ENCODE results near the gene SLC36A2. TPM values are rescaled to one million over a fixed set of nuclear protein-coding genes. Genes with fewer than 3 reads are reported as not detected.

The SLC36A2 gene
- total RNA-seq, 2 experiments from 2014 or later = not detected

GRCh38 chr5:151293624-151294023, 53.7 kb downstream of the SLC36A2 start:
- peaks cover 4% of the 10 kb centered on the region for H3K27me3 Mint-ChIP-seq
- ChIA-PET CTCF (no interaction called here), POLR2A (no interaction called here)
- no peak overlapping the region for H3K27ac Mint-ChIP-seq
- H3K36me3 Mint-ChIP-seq (ENCODE audit: low read depth) = no peaks in the 10 kb centered on the region
- no peak for DNase-seq
- H3K4me1 Mint-ChIP-seq = peaks cover 5% of the 10 kb centered on the region
- H3K9me3 Mint-ChIP-seq = no peaks in the 10 kb centered on the region
- no peak overlapping the region for H3K4me3 Mint-ChIP-seq

- no peak for DNase-seq
- Mint-ChIP-seq H3K27me3 (peaks cover 2% of the 10 kb centered on the region), H3K27ac (no peak overlapping the region), H3K4me1 (no peaks in the 10 kb centered on the region), H3K36me3 (ENCODE audit: low read depth) (no peaks in the 10 kb centered on the region), H3K9me3 (no peaks in the 10 kb centered on the region), H3K4me3 (no peak overlapping the region)
- ChIA-PET POLR2A (no interaction called here), CTCF (interaction anchor here (2.0 kb wide), 1 partner anchor 28 kb away, joined by 7 read pairs; no protein-coding TSS in a partner anchor)
These were observed 59.2 kb downstream of the SLC36A2 start for GRCh38 chr5:151288180-151288579.

GRCh38 chr5:151286246-151286645, 61.1 kb downstream of the SLC36A2 start:
- H3K27ac Mint-ChIP-seq = no peak overlapping the region
- no peaks in the 10 kb centered on the region for H3K4me1 Mint-ChIP-seq
- peaks cover 2% of the 10 kb centered on the region for H3K27me3 Mint-ChIP-seq
- DNase-seq = no peak
- H3K9me3 Mint-ChIP-seq = no peaks in the 10 kb centered on the region
- H3K36me3 Mint-ChIP-seq (ENCODE audit: low read depth) = no peaks in the 10 kb centered on the region
- ChIA-PET CTCF (interaction anchor here (2.0 kb wide), 1 partner anchor 30 kb away, joined by 7 read pairs; no protein-coding TSS in a partner anchor), POLR2A (no interaction called here)
- no peak overlapping the region for H3K4me3 Mint-ChIP-seq

- Mint-ChIP-seq H3K9me3 (no peaks in the 10 kb centered on the region), H3K36me3 (ENCODE audit: low read depth) (no peaks in the 10 kb centered on the region), H3K4me3 (no peak overlapping the region), H3K27me3 (peaks cover 2% of the 10 kb centered on the region), H3K27ac (no peak overlapping the region), H3K4me1 (no peaks in the 10 kb centered on the region)
- ChIA-PET CTCF (no interaction called here), POLR2A (no interaction called here)
- no peak for DNase-seq
These were observed 61.7 kb downstream of the SLC36A2 start for GRCh38 chr5:151285683-151286082.

GRCh38 chr5:151284392-151284967, 62.9 kb downstream of the SLC36A2 start:
- no peak overlapping the region for H3K4me3 Mint-ChIP-seq
- no peak overlapping the region for H3K27ac Mint-ChIP-seq
- ChIA-PET CTCF (no interaction called here), POLR2A (no interaction called here)
- DNase-seq = no peak
- no peaks in the 10 kb centered on the region for H3K9me3 Mint-ChIP-seq
- no peaks in the 10 kb centered on the region for H3K36me3 Mint-ChIP-seq (ENCODE audit: low read depth)
- H3K27me3 Mint-ChIP-seq = peaks cover 2% of the 10 kb centered on the region
- no peaks in the 10 kb centered on the region for H3K4me1 Mint-ChIP-seq

DNA sequence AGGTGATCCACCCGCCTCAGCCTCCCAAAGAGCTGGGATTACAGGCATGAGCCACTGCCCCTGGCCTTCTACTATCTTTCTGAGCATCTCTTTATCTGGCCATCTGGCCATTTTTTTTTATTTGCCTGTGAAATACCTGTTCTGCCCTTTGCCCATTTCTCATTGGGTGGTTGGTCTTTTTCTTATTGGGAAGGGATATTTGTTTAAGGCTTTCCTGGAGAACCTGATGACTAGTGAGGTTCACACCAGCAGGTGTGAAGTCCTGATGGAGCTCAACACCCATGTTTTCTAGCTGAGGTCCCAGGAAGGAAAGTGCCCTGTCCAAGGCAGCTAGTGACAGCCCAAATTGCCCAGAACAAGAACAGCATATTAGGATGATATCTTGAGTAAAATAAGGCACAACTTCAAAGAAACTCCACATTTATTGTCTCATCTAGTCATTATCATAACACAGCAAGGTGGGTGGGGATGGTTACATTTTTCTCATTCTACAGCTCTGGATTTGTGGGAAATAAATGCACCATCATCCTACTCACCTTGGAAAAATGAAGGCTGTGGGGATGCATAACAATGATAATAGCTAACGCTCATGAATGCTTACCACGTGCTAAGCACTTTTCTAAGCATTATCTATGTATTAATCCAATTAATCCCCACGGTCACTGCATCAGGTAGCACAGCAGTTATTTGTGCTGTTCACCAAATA, 64.1 kb downstream of the SLC36A2 start:
- H3K36me3 Mint-ChIP-seq (ENCODE audit: low read depth) = no peaks in the 10 kb centered on the region
- ChIA-PET CTCF (interaction anchor here (1.4 kb wide), 2 partner anchors 9 to 10 kb away, joined by 3 read pairs; no protein-coding TSS in a partner anchor), POLR2A (no interaction called here)
- peaks cover 2% of the 10 kb centered on the region for H3K27me3 Mint-ChIP-seq
- no peak for DNase-seq
- H3K27ac Mint-ChIP-seq = no peak overlapping the region
- H3K4me1 Mint-ChIP-seq = no peaks in the 10 kb centered on the region
- H3K9me3 Mint-ChIP-seq = no peaks in the 10 kb centered on the region
- H3K4me3 Mint-ChIP-seq = no peak overlapping the region

DNA sequence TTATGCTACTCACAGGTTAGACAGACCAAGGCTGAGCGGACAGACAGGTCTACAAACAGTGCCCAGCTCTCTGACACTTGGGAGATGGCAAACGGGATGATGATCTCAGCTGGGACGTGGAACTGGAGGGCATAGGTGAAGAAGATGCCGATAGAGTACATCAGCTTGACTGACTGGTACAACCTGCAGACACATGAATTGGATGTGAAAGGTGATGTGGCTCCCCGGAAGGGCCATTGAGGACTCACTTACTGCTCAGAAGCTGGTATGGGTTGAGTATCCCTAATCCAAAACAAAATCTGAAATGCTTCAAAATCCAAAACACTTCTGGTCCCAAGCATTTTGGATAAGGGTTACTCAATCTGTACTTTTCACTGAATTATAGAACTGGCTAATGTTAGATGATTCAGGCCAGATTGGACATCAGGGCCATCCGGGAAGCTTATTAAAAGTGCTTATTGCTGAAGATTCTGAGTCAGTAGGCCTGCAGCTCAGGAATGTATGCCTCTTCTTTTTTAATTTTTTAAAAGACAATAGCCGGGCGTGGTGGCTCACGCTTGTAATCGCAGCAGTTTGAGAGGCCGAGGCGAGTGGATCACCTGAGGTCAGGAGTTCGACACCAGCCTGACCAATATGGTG, 66.2 kb downstream of the SLC36A2 start:
- ChIA-PET POLR2A (no interaction called here), CTCF (interaction anchor here (0.6 to 1.2 kb wide), 2 partner anchors 13 to 752 kb away, joined by 3 to 5 read pairs; no protein-coding TSS in a partner anchor)
- no peaks in the 10 kb centered on the region for H3K9me3 Mint-ChIP-seq
- no peak overlapping the region for H3K27ac Mint-ChIP-seq
- no peaks in the 10 kb centered on the region for H3K4me1 Mint-ChIP-seq
- no peak overlapping the region for H3K4me3 Mint-ChIP-seq
- H3K36me3 Mint-ChIP-seq (ENCODE audit: low read depth) = no peaks in the 10 kb centered on the region
- peaks cover 5% of the 10 kb centered on the region for H3K27me3 Mint-ChIP-seq
- no peak for DNase-seq

DNA sequence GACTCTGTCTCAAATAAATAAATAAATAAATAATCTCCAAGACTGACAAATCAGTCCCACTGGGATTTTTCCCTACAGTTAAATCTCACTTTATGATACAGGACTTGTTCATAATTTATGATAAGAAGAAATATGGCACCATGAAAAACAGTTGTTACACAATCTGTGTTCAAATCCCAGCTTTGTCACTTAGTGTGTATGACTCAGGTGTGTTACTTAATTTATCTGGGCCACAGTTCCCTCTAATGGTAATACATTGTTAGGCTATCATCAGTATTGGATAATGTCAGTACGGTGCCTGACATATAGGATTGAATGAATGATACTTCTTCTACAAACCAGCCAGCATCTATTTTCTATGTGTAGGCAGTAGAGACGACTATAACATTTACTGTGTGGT, 66.9 kb downstream of the SLC36A2 start:
- no peaks in the 10 kb centered on the region for H3K36me3 Mint-ChIP-seq (ENCODE audit: low read depth)

GRCh38 chr5:151278845-151279244, 68.5 kb downstream of the SLC36A2 start:
- DNase-seq = no peak
- Mint-ChIP-seq H3K4me1 (no peaks in the 10 kb centered on the region), H3K36me3 (ENCODE audit: low read depth) (no peaks in the 10 kb centered on the region), H3K27ac (no peak overlapping the region), H3K27me3 (peaks cover 5% of the 10 kb centered on the region), H3K4me3 (no peak overlapping the region), H3K9me3 (no peaks in the 10 kb centered on the region)
- POLR2A ChIA-PET = no interaction called here
- CTCF ChIA-PET = no interaction called here

More for the DNA sequence above, 66.9 kb downstream of the SLC36A2 start:
- Mint-ChIP-seq H3K4me1 (no peaks in the 10 kb centered on the region), H3K27me3 (peaks cover 6% of the 10 kb centered on the region), H3K27ac (no peak overlapping the region), H3K9me3 (no peaks in the 10 kb centered on the region), H3K4me3 (no peak overlapping the region)
- ChIA-PET POLR2A (no interaction called here), CTCF (interaction anchor here (0.6 kb wide), 1 partner anchor 752 kb away, joined by 3 read pairs; no protein-coding TSS in a partner anchor)
- DNase-seq = no peak

DNA sequence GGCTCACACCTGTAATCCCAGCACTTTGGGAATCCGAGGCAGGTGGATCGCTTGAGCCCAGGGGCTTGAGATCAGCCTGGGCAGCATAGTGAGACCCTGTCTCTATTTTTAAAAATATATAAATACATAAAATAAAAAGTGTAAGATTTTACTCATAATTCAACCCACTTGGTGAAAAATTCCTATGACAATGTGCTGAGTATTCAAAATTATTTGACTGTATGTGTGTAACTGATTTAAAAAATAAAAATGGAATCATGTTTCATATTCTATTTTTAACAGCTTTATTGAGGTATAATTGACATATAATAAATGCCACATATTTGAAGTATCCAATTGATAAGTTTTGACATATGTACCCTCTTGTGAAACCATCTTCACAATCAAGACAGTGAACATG, 71.6 kb downstream of the SLC36A2 start:
- Mint-ChIP-seq H3K9me3 (no peaks in the 10 kb centered on the region), H3K4me1 (no peaks in the 10 kb centered on the region), H3K4me3 (no peak overlapping the region), H3K36me3 (ENCODE audit: low read depth) (no peaks in the 10 kb centered on the region), H3K27me3 (peaks cover 5% of the 10 kb centered on the region), H3K27ac (no peak overlapping the region)
- POLR2A ChIA-PET = no interaction called here
- CTCF ChIA-PET = no interaction called here
- DNase-seq = no peak

DNA sequence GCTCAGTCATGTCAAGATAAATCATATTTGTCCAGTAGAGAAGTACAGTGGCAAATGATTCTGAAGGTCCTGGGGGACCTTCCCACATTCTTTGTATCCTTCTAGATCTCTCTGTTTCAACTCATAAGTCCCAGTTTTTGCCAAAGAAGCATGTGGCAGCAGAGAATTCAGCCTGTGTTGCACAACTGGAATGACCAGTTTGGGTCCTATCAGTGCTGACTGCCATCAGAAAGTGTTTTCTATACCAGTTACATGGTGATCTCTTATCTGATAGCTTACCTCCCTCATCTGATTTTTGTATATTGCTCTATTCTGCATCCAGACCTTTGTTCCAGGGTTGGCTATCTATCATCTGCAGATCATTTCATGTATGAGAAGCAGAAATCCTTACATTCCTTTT, 72.7 kb downstream of the SLC36A2 start:
- POLR2A ChIA-PET = no interaction called here

GRCh38 chr5:151271336-151271735, 76.0 kb downstream of the SLC36A2 start:
- no peaks in the 10 kb centered on the region for H3K4me1 Mint-ChIP-seq
- no peak for DNase-seq
- peaks cover 19% of the 10 kb centered on the region for H3K36me3 Mint-ChIP-seq (ENCODE audit: low read depth)
- peaks cover 3% of the 10 kb centered on the region for H3K27me3 Mint-ChIP-seq
- ChIA-PET CTCF (no interaction called here), POLR2A (no interaction called here)
- H3K9me3 Mint-ChIP-seq = no peaks in the 10 kb centered on the region
- H3K27ac Mint-ChIP-seq = no peak overlapping the region
- H3K4me3 Mint-ChIP-seq = no peak overlapping the region

More for the DNA sequence above, 72.7 kb downstream of the SLC36A2 start:
- Mint-ChIP-seq H3K36me3 (ENCODE audit: low read depth) (no peaks in the 10 kb centered on the region), H3K9me3 (no peaks in the 10 kb centered on the region), H3K27ac (no peak overlapping the region), H3K4me3 (no peak overlapping the region), H3K4me1 (no peaks in the 10 kb centered on the region), H3K27me3 (peaks cover 5% of the 10 kb centered on the region)
- CTCF ChIA-PET = interaction anchor here (0.7 to 1.5 kb wide), 3 partner anchors 41 to 111 kb away, joined by 3 to 4 read pairs (median 4); no protein-coding TSS in a partner anchor
- DNase-seq = no peak

- Mint-ChIP-seq H3K36me3 (ENCODE audit: low read depth) (peaks cover 22% of the 10 kb centered on the region), H3K27ac (no peak overlapping the region), H3K27me3 (no peaks in the 10 kb centered on the region), H3K4me1 (no peaks in the 10 kb centered on the region), H3K9me3 (no peaks in the 10 kb centered on the region), H3K4me3 (no peak overlapping the region)
- DNase-seq = no peak
- ChIA-PET POLR2A (no interaction called here), CTCF (no interaction called here)
These were observed 76.8 kb downstream of the SLC36A2 start for GRCh38 chr5:151270599-151270998.

All from activated CD4-positive, alpha-beta T cell treated with anti-CD3 and anti-CD28 coated beads, Interleukin-2, amount 10 ng/mL, durations not matched to agents 7 days and 5 days (primary cell).